K562 (cell line): ENCODE data around the gene GPRC5A. TPM values are rescaled to one million over a fixed set of nuclear protein-coding genes. Genes with fewer than 3 reads are reported as not detected.

Experiments used
- microRNA counts: library from miRNA; unstranded; fragments of <30 nt; microRNA quantifications from one replicate; lab custom pipeline; 2016
- polyA plus RNA-seq, 8 experiments: library from polyadenylated mRNA; depleted of rRNA in 4 of 8; stranded (reverse) in 5 of 8; unstranded in 3 of 8; fragments of >200 nt; fragmentation: Nextera tagmentation in 2 of 8; fragmentation: Illumina TruSeq in 1 of 8; extraction: Ambion mirVana in 2 of 8; extraction: Trizol in 1 of 8; gene quantifications; 2 replicates each; pipeline versions ENCODE4 v1.2.1 to v1.2.3, GENCODE V29; 2011 to 2014; ENCODE audit warnings: inconsistent platforms in 1 of 8, missing spikeins in 1 of 8
- total RNA-seq, 7 experiments: library from RNA; depleted of rRNA in 6 of 7; stranded (reverse); fragments of >200 nt in 6 of 7; fragmentation: Illumina TruSeq in 2 of 7; extraction: Trizol in 2 of 7; gene quantifications; 2 replicates each; pipeline versions ENCODE4 v1.2.1 to v1.2.3, GENCODE V29; 2011 to 2021; ENCODE audit warnings: low replicate concordance in 1 of 7

Gene GPRC5A
- total and polyA plus RNA-seq, 9 of the 15 experiments (the other 6 are each of a cell fraction or from before 2014, with no cell fraction given): 0.01 to 0.64 (median 0.08) TPM; not detected in 6

MicroRNA genes within 50 kb of the gene (microRNA counts, 767-probe panel; counts per million panel counts)
- not detected for microRNA hsa-miR-614 (lab: Ali Mortazavi, UCI)

Other genes with a start within 250 kb of the GPRC5A start
Only the 7 nearest of the 8 such genes appear.
- gene GPR19, start 195.4 kb upstream of the GPRC5A start, total RNA-seq (2014; rRNA removed): 0.08 TPM in 1 of 2 replicates, not detected in the other
- gene GPR19, start 195.4 kb upstream of the GPRC5A start, total RNA-seq (2014; rRNA removed; fragmentation: Illumina TruSeq; extraction: Trizol): 0.73 and 0.76 TPM in 2 replicates
- gene GPR19, start 195.4 kb upstream of the GPRC5A start, total RNA-seq (2015; rRNA removed; fragmentation: Illumina TruSeq; extraction: Trizol): 0.15 and 0.22 TPM in 2 replicates
- 0.35 TPM in 1 of 2 replicates, not detected in the other for gene GPR19, start 195.4 kb upstream of the GPRC5A start, total RNA-seq (2021)
- 0.35 and 0.40 TPM in 2 replicates for gene GPR19, start 195.4 kb upstream of the GPRC5A start, polyA plus RNA-seq (2011; rRNA removed)
- 0.40 and 0.62 TPM in 2 replicates for gene GPR19, start 195.4 kb upstream of the GPRC5A start, polyA plus RNA-seq (2014; fragmentation: Illumina TruSeq; extraction: Trizol)
- under 1 TPM; 0.22 to 0.35 TPM for gene GPR19, start 195.4 kb upstream of the GPRC5A start, polyA plus RNA-seq (2014; fragmentation: Nextera tagmentation; extraction: Ambion mirVana)
- 0.24 TPM in 1 of 2 replicates, not detected in the other for gene GPR19, start 195.4 kb upstream of the GPRC5A start, polyA plus RNA-seq (2014; rRNA removed)
- gene CDKN1B, start 174.2 kb upstream of the GPRC5A start, total RNA-seq (2014; rRNA removed): 32.0 and 35.2 TPM in 2 replicates
- gene CDKN1B, start 174.2 kb upstream of the GPRC5A start, total RNA-seq (2014; rRNA removed; fragmentation: Illumina TruSeq; extraction: Trizol): 13.5 and 16.0 TPM in 2 replicates
- 16.8 and 18.6 TPM in 2 replicates for gene CDKN1B, start 174.2 kb upstream of the GPRC5A start, total RNA-seq (2015; rRNA removed; fragmentation: Illumina TruSeq; extraction: Trizol)
- 23.9 and 27.3 TPM in 2 replicates for gene CDKN1B, start 174.2 kb upstream of the GPRC5A start, total RNA-seq (2021)
- 12.9 and 13.7 TPM in 2 replicates for gene CDKN1B, start 174.2 kb upstream of the GPRC5A start, polyA plus RNA-seq (2011; rRNA removed)
- 15.5 and 17.5 TPM in 2 replicates for gene CDKN1B, start 174.2 kb upstream of the GPRC5A start, polyA plus RNA-seq (2014; fragmentation: Illumina TruSeq; extraction: Trizol)
- gene CDKN1B, start 174.2 kb upstream of the GPRC5A start, polyA plus RNA-seq (2014; fragmentation: Nextera tagmentation; extraction: Ambion mirVana): 1 to 10 TPM; 2.6 to 3.0 TPM
- 21.0 and 21.9 TPM in 2 replicates for gene CDKN1B, start 174.2 kb upstream of the GPRC5A start, polyA plus RNA-seq (2014; rRNA removed)
- 0.41 and 2.0 TPM in 2 replicates for gene APOLD1, start 105.9 kb upstream of the GPRC5A start, total RNA-seq (2014; rRNA removed)
- 0.61 and 0.65 TPM in 2 replicates for gene APOLD1, start 105.9 kb upstream of the GPRC5A start, total RNA-seq (2014; rRNA removed; fragmentation: Illumina TruSeq; extraction: Trizol)
- 1.1 TPM in 2 replicates for gene APOLD1, start 105.9 kb upstream of the GPRC5A start, total RNA-seq (2015; rRNA removed; fragmentation: Illumina TruSeq; extraction: Trizol)
- gene APOLD1, start 105.9 kb upstream of the GPRC5A start, total RNA-seq (2021): 0.89 and 0.93 TPM in 2 replicates
- gene APOLD1, start 105.9 kb upstream of the GPRC5A start, polyA plus RNA-seq (2011; rRNA removed): 0.49 and 0.84 TPM in 2 replicates
- 0.46 and 0.61 TPM in 2 replicates for gene APOLD1, start 105.9 kb upstream of the GPRC5A start, polyA plus RNA-seq (2014; fragmentation: Illumina TruSeq; extraction: Trizol)
- gene APOLD1, start 105.9 kb upstream of the GPRC5A start, polyA plus RNA-seq (2014; fragmentation: Nextera tagmentation; extraction: Ambion mirVana): under 1 TPM; 0.28 to 0.45 TPM
- gene APOLD1, start 105.9 kb upstream of the GPRC5A start, polyA plus RNA-seq (2014; rRNA removed): 0.45 and 0.93 TPM in 2 replicates
- 41.6 and 42.1 TPM in 2 replicates for gene DDX47, start 78.2 kb upstream of the GPRC5A start, total RNA-seq (2014; rRNA removed)
- 66.5 and 71.3 TPM in 2 replicates for gene DDX47, start 78.2 kb upstream of the GPRC5A start, total RNA-seq (2014; rRNA removed; fragmentation: Illumina TruSeq; extraction: Trizol)
- 60.6 and 64.4 TPM in 2 replicates for gene DDX47, start 78.2 kb upstream of the GPRC5A start, total RNA-seq (2015; rRNA removed; fragmentation: Illumina TruSeq; extraction: Trizol)
- gene DDX47, start 78.2 kb upstream of the GPRC5A start, total RNA-seq (2021): 48.0 and 49.6 TPM in 2 replicates
- 40.8 and 47.0 TPM in 2 replicates for gene DDX47, start 78.2 kb upstream of the GPRC5A start, polyA plus RNA-seq (2011; rRNA removed)
- gene DDX47, start 78.2 kb upstream of the GPRC5A start, polyA plus RNA-seq (2014; fragmentation: Illumina TruSeq; extraction: Trizol): 57.1 and 72.5 TPM in 2 replicates
- 100 to 1,000 TPM; 157 to 186 TPM for gene DDX47, start 78.2 kb upstream of the GPRC5A start, polyA plus RNA-seq (2014; fragmentation: Nextera tagmentation; extraction: Ambion mirVana)
- 39.4 and 45.8 TPM in 2 replicates for gene DDX47, start 78.2 kb upstream of the GPRC5A start, polyA plus RNA-seq (2014; rRNA removed)
- not detected in 2 replicates for gene GPRC5D, start 60.6 kb downstream of the GPRC5A start, total RNA-seq (2014; rRNA removed)
- gene GPRC5D, start 60.6 kb downstream of the GPRC5A start, total RNA-seq (2014; rRNA removed; fragmentation: Illumina TruSeq; extraction: Trizol): not detected in 2 replicates
- gene GPRC5D, start 60.6 kb downstream of the GPRC5A start, total RNA-seq (2015; rRNA removed; fragmentation: Illumina TruSeq; extraction: Trizol): not detected in 2 replicates
- gene GPRC5D, start 60.6 kb downstream of the GPRC5A start, total RNA-seq (2021): not detected in 2 replicates
- 0.08 TPM in 1 of 2 replicates, not detected in the other for gene GPRC5D, start 60.6 kb downstream of the GPRC5A start, polyA plus RNA-seq (2011; rRNA removed)
- not detected in 2 replicates for gene GPRC5D, start 60.6 kb downstream of the GPRC5A start, polyA plus RNA-seq (2014; fragmentation: Illumina TruSeq; extraction: Trizol)
- gene GPRC5D, start 60.6 kb downstream of the GPRC5A start, polyA plus RNA-seq (2014; fragmentation: Nextera tagmentation; extraction: Ambion mirVana): 1 to 10 TPM; 1.0 to 1.1 TPM
- gene GPRC5D, start 60.6 kb downstream of the GPRC5A start, polyA plus RNA-seq (2014; rRNA removed): not detected in 2 replicates
- gene HEBP1, start 108.7 kb downstream of the GPRC5A start, total RNA-seq (2014; rRNA removed): 2.3 and 2.7 TPM in 2 replicates
- 1.3 and 1.8 TPM in 2 replicates for gene HEBP1, start 108.7 kb downstream of the GPRC5A start, total RNA-seq (2014; rRNA removed; fragmentation: Illumina TruSeq; extraction: Trizol)
- 1.3 and 1.6 TPM in 2 replicates for gene HEBP1, start 108.7 kb downstream of the GPRC5A start, total RNA-seq (2015; rRNA removed; fragmentation: Illumina TruSeq; extraction: Trizol)
- gene HEBP1, start 108.7 kb downstream of the GPRC5A start, total RNA-seq (2021): 8.3 and 8.6 TPM in 2 replicates
- 2.4 and 5.2 TPM in 2 replicates for gene HEBP1, start 108.7 kb downstream of the GPRC5A start, polyA plus RNA-seq (2011; rRNA removed)
- gene HEBP1, start 108.7 kb downstream of the GPRC5A start, polyA plus RNA-seq (2014; fragmentation: Illumina TruSeq; extraction: Trizol): 10.1 and 11.1 TPM in 2 replicates
- gene HEBP1, start 108.7 kb downstream of the GPRC5A start, polyA plus RNA-seq (2014; fragmentation: Nextera tagmentation; extraction: Ambion mirVana): 1 to 10 TPM; 1.1 to 1.4 TPM
- gene HEBP1, start 108.7 kb downstream of the GPRC5A start, polyA plus RNA-seq (2014; rRNA removed): 5.1 and 5.4 TPM in 2 replicates
- 1.3 and 2.4 TPM in 2 replicates for gene FAM234B, start 152.8 kb downstream of the GPRC5A start, total RNA-seq (2014; rRNA removed)
- 2.2 and 2.6 TPM in 2 replicates for gene FAM234B, start 152.8 kb downstream of the GPRC5A start, total RNA-seq (2014; rRNA removed; fragmentation: Illumina TruSeq; extraction: Trizol)
- gene FAM234B, start 152.8 kb downstream of the GPRC5A start, total RNA-seq (2015; rRNA removed; fragmentation: Illumina TruSeq; extraction: Trizol): 1.6 and 2.0 TPM in 2 replicates
- 2.2 and 2.3 TPM in 2 replicates for gene FAM234B, start 152.8 kb downstream of the GPRC5A start, total RNA-seq (2021)
- gene FAM234B, start 152.8 kb downstream of the GPRC5A start, polyA plus RNA-seq (2011; rRNA removed): 4.3 and 7.0 TPM in 2 replicates
- 1.9 and 2.0 TPM in 2 replicates for gene FAM234B, start 152.8 kb downstream of the GPRC5A start, polyA plus RNA-seq (2014; fragmentation: Illumina TruSeq; extraction: Trizol)
- gene FAM234B, start 152.8 kb downstream of the GPRC5A start, polyA plus RNA-seq (2014; fragmentation: Nextera tagmentation; extraction: Ambion mirVana): 1 to 10 TPM in 1 of 2 experiments, under 1 TPM in 1; 1.00 to 2.3 TPM
- gene FAM234B, start 152.8 kb downstream of the GPRC5A start, polyA plus RNA-seq (2014; rRNA removed): 1.6 and 2.0 TPM in 2 replicates